Measurements from ENCODE around the gene ADGRF4.
"Not testable (repeated sequence)": the region's sequence is repeated elsewhere in the genome, so short reads cannot be mapped to it uniquely, and the experiment has no call there.

Gene ADGRF4

GRCh38 chr6:47736083-47736700 lies 37.8 kb downstream of the ADGRF4 start:
- no peak for DNase-seq

- no peak for DNase-seq
Observed at GRCh38 chr6:47737406-47737805, 39.0 kb downstream of the ADGRF4 start.

DNA sequence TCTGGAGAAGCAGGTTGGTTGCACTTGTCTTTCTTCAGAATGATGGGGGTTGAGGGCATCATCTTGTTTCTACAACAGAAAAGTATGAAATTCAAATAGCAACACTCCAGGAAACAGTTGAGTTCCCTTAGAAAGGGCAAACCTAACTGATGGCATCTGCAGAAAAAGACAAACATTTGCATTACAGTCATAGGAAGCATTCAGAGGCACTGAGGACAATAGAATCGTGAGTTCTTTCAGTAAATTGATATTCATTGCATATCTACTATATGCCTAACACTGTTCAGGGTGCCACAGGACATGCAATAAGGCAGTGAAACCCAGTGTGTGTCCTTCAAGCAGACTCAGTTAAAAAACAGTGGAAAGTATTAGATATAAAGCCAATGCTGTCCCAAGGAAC lies 42.3 kb downstream of the ADGRF4 start:
- DNase-seq, result no peak

GRCh38 chr6:47741807-47742206 lies 43.4 kb downstream of the ADGRF4 start:
- DNase-seq, result no peak

DNA sequence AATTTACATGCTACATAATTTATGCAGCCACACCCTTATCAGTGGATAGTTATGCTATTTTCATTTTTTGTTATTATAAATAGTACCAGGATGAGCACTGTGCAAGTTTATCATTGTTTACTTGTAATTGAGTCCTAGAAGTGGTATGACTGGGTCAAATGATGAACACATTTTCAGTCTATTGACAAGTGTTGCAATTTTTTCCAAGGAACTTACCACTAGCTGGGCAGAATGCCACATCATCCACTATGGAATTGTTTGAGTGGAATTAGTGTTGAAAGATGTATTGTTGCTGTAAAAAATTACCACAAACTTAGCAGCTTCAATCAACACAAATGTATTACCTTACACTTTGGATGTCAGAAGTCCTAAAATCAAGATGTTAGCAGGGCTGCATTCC lies 45.4 kb downstream of the ADGRF4 start:
- DNase-seq, result no peak

GRCh38 chr6:47745269-47745668 lies 46.9 kb downstream of the ADGRF4 start:
- not testable (repeated sequence) for DNase-seq

GRCh38 chr6:47749757-47750156 lies 51.4 kb downstream of the ADGRF4 start:
- DNase-seq, result no peak

DNA sequence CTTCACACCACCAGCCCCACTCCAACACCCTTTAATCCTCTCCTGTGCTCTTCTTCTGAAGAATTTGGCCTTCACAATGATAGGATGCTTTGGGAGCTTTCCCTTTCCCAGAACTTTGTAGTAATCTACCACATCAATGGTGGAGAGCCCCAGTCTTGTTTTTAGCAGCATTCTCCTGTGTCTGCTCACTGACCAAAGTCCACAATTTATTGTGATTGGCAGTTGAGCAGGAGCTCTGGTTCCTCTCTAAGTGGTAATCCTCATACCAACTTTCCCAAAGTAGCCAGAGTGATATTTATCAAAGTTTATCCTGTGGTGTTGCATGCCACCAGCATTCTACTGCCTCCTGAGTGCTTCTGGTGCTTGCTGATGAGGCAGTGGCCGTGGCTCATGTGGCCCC lies 54.4 kb downstream of the ADGRF4 start:
- no peak for DNase-seq

DNA sequence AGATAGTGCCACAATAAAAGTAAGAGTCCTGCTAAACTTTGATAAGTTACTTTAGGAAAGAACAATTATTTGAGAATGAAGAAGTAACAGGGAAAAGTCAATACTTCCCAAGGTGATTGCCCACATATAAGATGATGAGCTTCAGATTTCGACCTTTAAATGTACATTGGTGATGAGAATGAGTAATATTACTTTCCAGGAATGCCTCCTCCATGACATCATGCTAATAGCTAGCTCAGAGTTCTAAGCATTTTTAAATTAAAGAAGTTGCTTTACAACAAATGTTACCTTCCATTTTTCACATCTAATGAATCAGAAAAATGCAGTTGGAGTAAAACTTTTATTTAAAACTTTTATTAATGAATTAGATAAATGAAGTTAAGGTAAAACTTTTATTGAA lies 61.0 kb downstream of the ADGRF4 start:
- DNase-seq, result no peak

GRCh38 chr6:47762502-47762901 lies 64.1 kb downstream of the ADGRF4 start:
- DNase-seq, result no peak

DNA sequence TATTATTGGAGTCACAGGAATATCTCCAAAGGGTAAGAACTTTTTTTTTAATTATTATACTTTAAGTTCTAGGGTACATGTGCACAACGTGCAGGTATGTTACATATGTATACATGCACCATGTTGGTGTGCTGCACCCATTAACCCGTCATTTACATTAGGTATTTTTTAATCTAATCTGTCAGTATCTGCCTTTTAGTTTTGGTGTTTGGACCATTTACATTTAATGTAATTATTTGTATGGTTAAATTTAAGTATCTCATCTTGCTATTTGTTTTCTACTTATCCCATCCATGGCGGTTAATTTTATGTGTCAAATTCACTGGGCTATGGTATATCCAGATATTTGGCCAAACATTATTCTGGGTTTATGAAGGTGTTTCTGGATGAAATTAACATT lies 68.1 kb downstream of the ADGRF4 start:
- no peak for DNase-seq

DNA sequence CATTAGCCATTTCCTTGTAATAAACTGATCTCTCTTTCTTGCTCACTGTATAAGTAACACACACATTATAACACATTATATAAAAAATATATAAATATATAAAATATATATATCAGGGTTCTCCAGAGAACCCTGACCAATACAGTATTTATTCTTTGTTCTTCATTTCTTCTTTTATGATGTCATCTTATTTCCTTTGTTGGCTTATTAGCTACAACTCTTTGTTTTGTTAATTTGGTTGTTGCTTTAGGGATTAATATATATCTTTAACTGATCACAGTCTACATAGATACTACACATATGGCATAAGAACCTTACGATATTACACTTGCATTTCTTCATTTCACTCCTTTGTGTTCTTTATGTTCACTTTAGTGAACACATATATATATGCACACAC lies 68.7 kb downstream of the ADGRF4 start:
- no peak for DNase-seq

DNA sequence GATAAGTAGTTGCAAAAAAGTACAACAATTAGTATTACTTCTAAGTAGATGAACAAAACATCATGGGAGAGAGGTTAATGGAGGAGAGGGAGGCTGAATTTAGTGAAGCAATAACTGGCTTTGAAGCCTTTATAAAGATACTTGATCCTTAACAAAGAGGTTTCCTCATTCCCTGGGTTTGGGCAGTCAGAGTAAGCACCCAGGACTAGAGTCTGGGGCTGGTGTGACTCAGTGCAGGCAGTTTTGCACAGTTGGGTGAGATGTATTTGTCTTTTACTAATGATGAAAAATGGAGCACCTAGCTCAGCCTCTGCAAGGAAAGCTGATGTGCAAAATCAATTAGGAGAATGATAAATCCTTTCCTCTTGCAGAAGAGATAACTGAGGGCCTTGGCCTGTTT lies 71.6 kb downstream of the ADGRF4 start:
- DNase-seq, result no peak
